ENCODE measurements around the gene ROR2. TPM values are rescaled to one million over a fixed set of nuclear protein-coding genes. Genes with fewer than 3 reads are reported as not detected.

Gene ROR2
- total and polyA plus RNA-seq, 2 donors (not counting 3 experiments of a cell fraction or from before 2014, with no cell fraction given), result not detected

DNA sequence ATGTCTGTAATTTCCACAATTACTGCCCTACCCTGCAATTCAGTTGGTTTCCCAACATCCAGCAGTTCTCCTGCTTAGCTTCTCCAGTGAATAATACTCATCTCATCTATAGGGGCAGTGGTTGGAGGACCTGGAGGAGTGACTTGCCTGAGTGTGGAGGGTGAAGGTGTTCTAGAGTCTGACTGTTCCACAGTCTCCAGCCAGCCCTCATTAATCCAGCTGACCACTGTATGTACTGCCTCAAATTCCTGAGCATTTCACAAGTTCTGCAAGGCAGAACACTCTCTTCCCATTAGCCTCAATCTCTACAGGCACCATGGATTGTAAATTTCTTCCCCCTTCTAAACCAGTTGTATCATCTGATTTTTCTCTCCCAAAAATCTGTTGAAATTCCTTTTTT is 379.0 kb downstream of the ROR2 start:
- dilution Hi-C loops (cut with MboI; ENCODE audit: extremely low pct_ligation_motif_present, low sequenced_read_pairs), result no loop called here
- H3K4me2 ChIP-seq (ENCODE audit: insufficient read depth, low read length), result no peak overlapping the region
- H3K9me1 ChIP-seq (replicated peaks; ENCODE audit: control insufficient read depth, extremely low read depth, insufficient read depth, low read length), result no peaks in the 10 kb centered on the region
- ChIA-PET CTCF (no interaction called here), POLR2A (no interaction called here)
- H3K4me1 ChIP-seq (ENCODE audit: control insufficient read depth, extremely low read depth, insufficient read depth, low read length), result no peaks in the 10 kb centered on the region
- no peak overlapping the region for H3K4me3 ChIP-seq (replicated peaks in 1 of 3; ENCODE audit: insufficient read depth in 1 of 3, low read depth in 1 of 3, low read length in 3 of 3)
- no peak overlapping the region for H3K9ac ChIP-seq (replicated peaks; ENCODE audit: extremely low read depth, insufficient read depth, low read length)
- no peaks in the 10 kb centered on the region for H4K20me1 ChIP-seq (replicated peaks; ENCODE audit: control insufficient read depth, extremely low read depth, insufficient read depth, low read length)
- DNase-seq (ENCODE audit: low read depth, low spot score), result no peak
- no peaks in the 10 kb centered on the region for H3K79me2 ChIP-seq (ENCODE audit: control insufficient read depth, insufficient read depth, low read length)
- intact Hi-C loops (cut with micrococcal nuclease), result no loop called here
- no peak overlapping the region for H3K27ac ChIP-seq (ENCODE audit: insufficient read depth, low read depth, low read length)
- H3K36me3 ChIP-seq (ENCODE audit: control insufficient read depth in 2 of 2, extremely low read depth in 1 of 2, insufficient read depth in 2 of 2, low read length in 2 of 2), result no peaks in the 10 kb centered on the region
- TF ChIP-seq, protein P1, sequence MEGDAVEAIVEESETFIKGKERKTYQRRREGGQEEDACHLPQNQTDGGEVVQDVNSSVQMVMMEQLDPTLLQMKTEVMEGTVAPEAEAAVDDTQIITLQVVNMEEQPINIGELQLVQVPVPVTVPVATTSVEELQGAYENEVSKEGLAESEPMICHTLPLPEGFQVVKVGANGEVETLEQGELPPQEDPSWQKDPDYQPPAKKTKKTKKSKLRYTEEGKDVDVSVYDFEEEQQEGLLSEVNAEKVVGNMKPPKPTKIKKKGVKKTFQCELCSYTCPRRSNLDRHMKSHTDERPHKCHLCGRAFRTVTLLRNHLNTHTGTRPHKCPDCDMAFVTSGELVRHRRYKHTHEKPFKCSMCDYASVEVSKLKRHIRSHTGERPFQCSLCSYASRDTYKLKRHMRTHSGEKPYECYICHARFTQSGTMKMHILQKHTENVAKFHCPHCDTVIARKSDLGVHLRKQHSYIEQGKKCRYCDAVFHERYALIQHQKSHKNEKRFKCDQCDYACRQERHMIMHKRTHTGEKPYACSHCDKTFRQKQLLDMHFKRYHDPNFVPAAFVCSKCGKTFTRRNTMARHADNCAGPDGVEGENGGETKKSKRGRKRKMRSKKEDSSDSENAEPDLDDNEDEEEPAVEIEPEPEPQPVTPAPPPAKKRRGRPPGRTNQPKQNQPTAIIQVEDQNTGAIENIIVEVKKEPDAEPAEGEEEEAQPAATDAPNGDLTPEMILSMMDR (IDR thresholded peaks at IDR 0.05; ENCODE audit: extremely low read depth in 1 of 2, insufficient read depth in 1 of 2, low read depth in 1 of 2, low read length in 2 of 2), result no peak
- TF ChIP-seq FOS (IDR thresholded peaks at IDR 0.05; ENCODE audit: borderline replicate concordance, insufficient read depth, low read length) (no peak), POLR2AphosphoS5 (IDR thresholded peaks at IDR 0.05; ENCODE audit: insufficient read depth, low read depth, low read length) (no peak), POLR2A (IDR thresholded peaks at IDR 0.05; ENCODE audit: low read depth, low read length) (no peak), GATA2 (IDR thresholded peaks at IDR 0.05; ENCODE audit: insufficient read depth, insufficient read length, low read depth, low read length) (no peak)
- no TSS peak for BruUV-seq (replicated peaks)
- no peaks in the 10 kb centered on the region for H3K27me3 ChIP-seq (ENCODE audit: control insufficient read depth in 2 of 2, insufficient read depth in 2 of 2, low read length in 2 of 2)
- FAIRE-seq, result no peak
- H2AFZ ChIP-seq (ENCODE audit: low read depth, low read length), result no peak overlapping the region
- H3K9me3 ChIP-seq (replicated peaks; ENCODE audit: control insufficient read depth, insufficient read depth, low read length), result no peaks in the 10 kb centered on the region

DNA sequence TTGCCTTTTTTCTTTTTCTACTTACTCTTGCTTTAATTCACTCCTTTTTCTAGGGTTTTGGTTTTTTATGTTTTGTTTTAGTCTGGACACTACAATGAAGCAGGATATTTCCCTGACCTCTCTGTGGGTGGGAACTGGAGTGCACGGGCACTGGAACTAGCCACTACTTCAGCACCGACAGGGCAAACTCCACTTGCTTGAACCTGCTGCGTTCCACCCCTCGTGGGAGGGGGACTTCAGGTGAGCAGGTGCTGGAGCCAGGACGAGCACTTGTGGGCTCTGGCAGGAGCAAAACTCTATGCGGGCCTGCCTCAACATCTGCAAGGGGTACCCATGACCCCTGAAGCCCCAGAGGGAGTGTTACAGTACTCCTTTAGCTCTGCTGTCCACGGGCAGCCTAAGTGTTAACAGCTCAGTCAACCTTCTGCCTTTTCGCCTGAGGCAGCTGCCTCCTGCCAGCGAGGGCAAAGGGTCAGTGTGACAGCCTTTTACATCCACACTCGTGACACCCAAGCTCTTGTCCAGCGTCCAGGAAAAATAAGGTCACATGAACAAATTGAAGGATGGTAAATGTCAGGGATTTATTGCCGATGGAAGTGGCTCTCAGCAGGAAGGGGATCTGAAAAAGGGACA is 382.3 kb downstream of the ROR2 start:
- no peak for DNase-seq (ENCODE audit: low read depth, low spot score)
- H3K4me3 ChIP-seq (replicated peaks in 1 of 3; ENCODE audit: insufficient read depth in 1 of 3, low read depth in 1 of 3, low read length in 3 of 3), result no peak overlapping the region
- no peaks in the 10 kb centered on the region for H3K4me1 ChIP-seq (ENCODE audit: control insufficient read depth, extremely low read depth, insufficient read depth, low read length)
- H3K79me2 ChIP-seq (ENCODE audit: control insufficient read depth, insufficient read depth, low read length), result no peaks in the 10 kb centered on the region
- intact Hi-C loops (cut with micrococcal nuclease), result no loop called here
- H3K9ac ChIP-seq (replicated peaks; ENCODE audit: extremely low read depth, insufficient read depth, low read length), result no peak overlapping the region
- ChIA-PET CTCF (no interaction called here), POLR2A (no interaction called here)
- H3K36me3 ChIP-seq (ENCODE audit: control insufficient read depth in 2 of 2, extremely low read depth in 1 of 2, insufficient read depth in 2 of 2, low read length in 2 of 2), result no peaks in the 10 kb centered on the region
- no peaks in the 10 kb centered on the region for H3K27me3 ChIP-seq (ENCODE audit: control insufficient read depth in 2 of 2, insufficient read depth in 2 of 2, low read length in 2 of 2)
- no peak overlapping the region for H2AFZ ChIP-seq (ENCODE audit: low read depth, low read length)
- no peaks in the 10 kb centered on the region for H3K9me3 ChIP-seq (replicated peaks; ENCODE audit: control insufficient read depth, insufficient read depth, low read length)
- no TSS peak for BruUV-seq (replicated peaks)
- dilution Hi-C loops (cut with MboI; ENCODE audit: extremely low pct_ligation_motif_present, low sequenced_read_pairs), result no loop called here
- TF ChIP-seq POLR2AphosphoS5 (IDR thresholded peaks at IDR 0.05; ENCODE audit: insufficient read depth, low read depth, low read length), result no peak
- TF ChIP-seq, protein P1 (IDR thresholded peaks at IDR 0.05; ENCODE audit: extremely low read depth in 1 of 2, insufficient read depth in 1 of 2, low read depth in 1 of 2, low read length in 2 of 2), result no peak
- TF ChIP-seq JUN (IDR thresholded peaks at IDR 0.05; ENCODE audit: borderline replicate concordance, insufficient read depth, insufficient read length, low read depth), result no peak
- TF ChIP-seq GATA2 (IDR thresholded peaks at IDR 0.05; ENCODE audit: insufficient read depth, insufficient read length, low read depth, low read length), result no peak
- TF ChIP-seq MYC (IDR thresholded peaks at IDR 0.05; ENCODE audit: low read depth, low read length), result no peak
- no peak for TF ChIP-seq EZH2 (IDR thresholded peaks at IDR 0.05; ENCODE audit: borderline replicate concordance, low read depth, low read length, severe bottlenecking)
- TF ChIP-seq, protein P2, sequence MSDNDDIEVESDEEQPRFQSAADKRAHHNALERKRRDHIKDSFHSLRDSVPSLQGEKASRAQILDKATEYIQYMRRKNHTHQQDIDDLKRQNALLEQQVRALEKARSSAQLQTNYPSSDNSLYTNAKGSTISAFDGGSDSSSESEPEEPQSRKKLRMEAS (IDR thresholded peaks at IDR 0.05; ENCODE audit: insufficient read depth, insufficient read length), result no peak
- no peak for TF ChIP-seq POLR2A (IDR thresholded peaks at IDR 0.05; ENCODE audit: low read depth, low read length)
- TF ChIP-seq FOS (IDR thresholded peaks at IDR 0.05; ENCODE audit: borderline replicate concordance, insufficient read depth, low read length), result no peak
- no peak overlapping the region for H3K4me2 ChIP-seq (ENCODE audit: insufficient read depth, low read length)
- no peak overlapping the region for H3K27ac ChIP-seq (ENCODE audit: insufficient read depth, low read depth, low read length)
- no peaks in the 10 kb centered on the region for H4K20me1 ChIP-seq (replicated peaks; ENCODE audit: control insufficient read depth, extremely low read depth, insufficient read depth, low read length)
- no peak for FAIRE-seq
- no peaks in the 10 kb centered on the region for H3K9me1 ChIP-seq (replicated peaks; ENCODE audit: control insufficient read depth, extremely low read depth, insufficient read depth, low read length)

Measured in endothelial cell of umbilical vein (primary cell).